Left lung (tissue), 10 donors: ENCODE results near the gene RBM4B. TPM values are rescaled to one million over a fixed set of nuclear protein-coding genes. Genes with fewer than 3 reads are reported as not detected.
"Not testable (repeated sequence)": the region's sequence is repeated elsewhere in the genome, so short reads cannot be mapped to it uniquely, and the experiment has no call there.

Source experiments
- ATAC-seq: fragments of 200-7000 bp; cut with Tn5 transposase; one replicate; pipeline ENCODE4 v1.9.1; 2020; ENCODE audit warnings: moderate library complexity
- DNase-seq, 4 donors: peaks; one replicate each; pipeline ENCODE4 v3.0.0-alpha.2; 2013 to 2020
- H3K27ac ChIP-seq, 2 donors: fragments of 200-600 bp; sonication (generic) in 1 of 2; one replicate each; pipeline versions ENCODE4 v1.5.0 to v1.8.0; 2020 to 2021
- H3K27me3 ChIP-seq, 2 donors: fragments of 200-600 bp; sonication (generic) in 1 of 2; one replicate each; pipeline versions ENCODE4 v1.5.0 to v1.8.0; 2020 to 2021
- H3K36me3 ChIP-seq, 2 donors: fragments of 200-600 bp; sonication (generic) in 1 of 2; one replicate each; pipeline versions ENCODE4 v1.5.0 to v1.8.0; 2020 to 2021
- H3K4me1 ChIP-seq, 2 donors: fragments of 200-600 bp; one replicate each; pipeline ENCODE4 v1.8.0; 2021
- H3K4me3 ChIP-seq, 2 donors: fragments of 200-600 bp; sonication (generic) in 1 of 2; one replicate each; pipeline versions ENCODE4 v1.5.0 to v1.8.0; 2020 to 2021; ENCODE audit warnings: mild to moderate bottlenecking in 1 of 2
- H3K9me3 ChIP-seq, 2 donors: fragments of 200-600 bp; sonication (generic) in 1 of 2; one replicate each; pipeline versions ENCODE4 v1.5.0 to v1.8.0; 2020 to 2021
- CTCF ChIP-seq, 2 donors: fragments of 200-600 bp; sonication (generic) in 1 of 2; IDR thresholded peaks; one replicate each; pipeline versions ENCODE4 v1.5.0 to v1.8.0; 2021; ENCODE audit warnings: antibody characterized with exemption in 2 of 2
- intact Hi-C, 2 donors: fragments of 100-400 bp; cut with DNase I; formaldehyde crosslinking; loops; one replicate each; pipeline versions ENCODE4 v1.11.2 to v1.14.2; 2022
- polyA plus RNA-seq, 6 donors: library from polyadenylated mRNA; unstranded; fragments of 120-200 nt; gene quantifications; one replicate each; pipeline ENCODE4 v1.2.1, GENCODE V29; 2013; ENCODE audit not compliant: insufficient read length in 6 of 6
- total RNA-seq, 2 donors: library from RNA; stranded (reverse); fragmentation: NEBNext Ultra II Directional; extraction: Animal tissue kit (Norgen Biotek cat#: 25700); gene quantifications; one replicate each; pipeline ENCODE4 v1.2.1, GENCODE V29; 2021
- donor health status: DM: no; HTN: yes; CAD: no.
- donor health status: DM: no; HTN: no; CAD: no.

The RBM4B gene
- total and polyA plus RNA-seq, 8 donors, result 15.8 to 78.9 (median 71.0) TPM

GRCh38 chr11:66643745-66644437 is 33.8 kb downstream of the RBM4B start:
- Histone ChIP-seq H3K36me3 (peaks cover 9 to 93% of the 10 kb centered on the region in 2 donors), H3K9me3 (no peaks in the 10 kb centered on the region), H3K27me3 (no peaks in the 10 kb centered on the region), H3K4me1 (peaks cover 37 to 80% of the 10 kb centered on the region in 2 donors), H3K4me3 (peak overlapping the region in 1 of 2 donors; percentile 83), H3K27ac (no peak overlapping the region)
- ATAC-seq (no peak), DNase-seq (no peak)
- TF ChIP-seq CTCF (IDR thresholded peaks at IDR 0.05), result no peak
- intact Hi-C loops, result no loop called here

GRCh38 chr11:66641834-66642233 is 35.9 kb downstream of the RBM4B start:
- Histone ChIP-seq H3K36me3 (peaks cover 9 to 73% of the 10 kb centered on the region in 2 donors), H3K4me3 (peak overlapping the region; percentile 17 to 83), H3K27me3 (no peaks in the 10 kb centered on the region), H3K27ac (no peak overlapping the region), H3K4me1 (peaks cover 37 to 90% of the 10 kb centered on the region in 2 donors), H3K9me3 (no peaks in the 10 kb centered on the region)
- TF ChIP-seq CTCF (IDR thresholded peaks at IDR 0.05), result no peak
- no peak for ATAC-seq
- intact Hi-C loops, result no loop called here
- DNase-seq, result no peak

GRCh38 chr11:66639814-66640340 is 37.8 kb downstream of the RBM4B start:
- H3K4me1 ChIP-seq, result peaks cover 37 to 73% of the 10 kb centered on the region in 2 donors
- peak overlapping the region in 1 of 2 donors; percentile 83 for H3K4me3 ChIP-seq
- DNase-seq, H3K9me3 ChIP-seq, intact Hi-C loops, H3K27ac ChIP-seq, ATAC-seq, H3K27me3 ChIP-seq: not testable (repeated sequence)
- peaks cover 9 to 56% of the 10 kb centered on the region in 2 donors for H3K36me3 ChIP-seq

- DNase-seq, result peak in 2 of 4 donors; percentile 42 to 52
- H3K4me3 ChIP-seq, result peak overlapping the region; percentile 65 to 83
- intact Hi-C loops, result no loop called here
- peaks cover 9 to 56% of the 10 kb centered on the region in 2 donors for H3K36me3 ChIP-seq
- no peaks in the 10 kb centered on the region for H3K9me3 ChIP-seq
- H3K4me1 ChIP-seq, result peaks cover 37 to 66% of the 10 kb centered on the region in 2 donors
- no peak for TF ChIP-seq CTCF (IDR thresholded peaks at IDR 0.05)
- ATAC-seq, result peak; percentile 4
- peak overlapping the region; percentile 88 to 92 for H3K27ac ChIP-seq
- H3K27me3 ChIP-seq, result no peaks in the 10 kb centered on the region
Observed at GRCh38 chr11:66639066-66639813, 38.4 kb downstream of the RBM4B start.

GRCh38 chr11:66638177-66639065 is 39.3 kb downstream of the RBM4B start, which contains the start of gene RBM4:
TSS of gene RBM4 (plus strand) at chr11:66638703. CDS start at chr11:66639712, 1,009 bp downstream.
- peaks cover 1 to 56% of the 10 kb centered on the region in 2 donors for H3K36me3 ChIP-seq
- ATAC-seq (peak; percentile 96), DNase-seq (peak; percentile 94 to 100 (median 98))
- intact Hi-C loops, result no loop called here
- peak within 1 kb of the TSS; percentile 88 to 92 for H3K27ac ChIP-seq
- peaks cover 32 to 58% of the 10 kb centered on the region in 2 donors for H3K4me1 ChIP-seq
- no peaks in the 10 kb centered on the region for H3K9me3 ChIP-seq
- peak within 1 kb of the TSS; percentile 65 to 83 for H3K4me3 ChIP-seq
- peak in 1 of 2 donors; percentile 13 for TF ChIP-seq CTCF (IDR thresholded peaks at IDR 0.05)
- H3K27me3 ChIP-seq, result no peaks in the 10 kb centered on the region
